Measurements from ENCODE around the gene DMXL1.

DNA sequence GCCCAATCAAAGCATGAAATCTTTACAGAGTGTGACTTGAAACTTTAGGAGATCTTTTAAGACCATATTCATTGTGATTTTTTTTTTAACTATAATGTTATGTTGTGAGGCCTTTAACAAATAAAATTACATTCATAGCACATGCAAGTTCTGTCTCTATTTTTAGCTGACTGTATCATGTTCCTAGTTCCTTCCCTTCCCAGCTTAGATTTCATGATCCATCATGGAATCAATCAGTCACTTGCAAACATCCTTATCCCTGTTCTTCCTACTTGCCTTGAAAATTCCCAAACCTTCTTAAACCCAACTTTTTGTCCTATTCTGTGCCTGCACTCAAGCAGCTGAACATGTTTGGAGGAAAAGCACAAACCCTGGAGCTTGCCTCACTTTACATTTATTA, 141.8 kb downstream of the DMXL1 start:
- no peak for TF ChIP-seq POLR2AphosphoS5 (IDR thresholded peaks at IDR 0.05; ENCODE audit: borderline replicate concordance, low read depth, low read length)
- no peak for TF ChIP-seq EZH2 (IDR thresholded peaks at IDR 0.05)
- TF ChIP-seq FOXP2 (optimal IDR thresholded peaks at IDR 0.05; ENCODE audit: control extremely low read depth, extremely low read length, insufficient read depth) = no peak

All from SK-N-MC (cell line).